Stimulated activated CD4-positive, alpha-beta T cell treated with anti-CD3 and anti-CD28 coated beads, TNF-alpha, amount 100 ng/mL, for 1 hour (primary cell): ENCODE measurements around the gene ZNF662.

Source experiments
- DNase-seq, 3 donors: peaks; one replicate each; pipeline ENCODE4 v3.0.0-alpha.2; 2020; ENCODE audit warnings: low read depth in 3 of 3, low spot score in 1 of 3

The ZNF662 gene

GRCh38 chr3:42935472-42935871 lies 29.5 kb downstream of the ZNF662 start:
- DNase-seq: no peak

- DNase-seq: no peak
Observed at GRCh38 chr3:42936157-42936981, 30.4 kb downstream of the ZNF662 start.

- DNase-seq: no peak
Observed at GRCh38 chr3:42937334-42937733, 31.4 kb downstream of the ZNF662 start.

- no peak for DNase-seq
Observed at GRCh38 chr3:42942693-42943092, 36.8 kb downstream of the ZNF662 start.

GRCh38 chr3:42946050-42946449 lies 40.1 kb downstream of the ZNF662 start:
- DNase-seq: no peak

- DNase-seq: no peak
Observed at GRCh38 chr3:42957573-42957972, 51.6 kb downstream of the ZNF662 start.

- no peak for DNase-seq
Observed at GRCh38 chr3:42960282-42960681, 54.3 kb downstream of the ZNF662 start.

- DNase-seq: no peak
Observed at GRCh38 chr3:42960786-42961185, 54.8 kb downstream of the ZNF662 start.

GRCh38 chr3:42961633-42962032 lies 55.7 kb downstream of the ZNF662 start:
- DNase-seq: no peak

GRCh38 chr3:42963269-42963668 lies 57.3 kb downstream of the ZNF662 start:
- no peak for DNase-seq

GRCh38 chr3:42964266-42964665 lies 58.3 kb downstream of the ZNF662 start:
- no peak for DNase-seq
